Keratinocyte (primary cell): ENCODE results near the gene KIAA1755. TPM values are rescaled to one million over a fixed set of nuclear protein-coding genes. Genes with fewer than 3 reads are reported as not detected.

Source experiments
- DNase-seq: peaks from one replicate; pipeline ENCODE4 v3.0.0-alpha.2; 2011; ENCODE audit warnings: low read depth, missing footprints, low spot score
- FAIRE-seq: peaks from 2 replicates; lab custom pipeline; 2011; peaks lifted over from hg19 to GRCh38; lab: Jason Lieb, UNC
- H2AFZ ChIP-seq: 2 replicates; pipeline ENCODE4 v1.6.0; 2012; ENCODE audit warnings: low read length, control low read depth, inconsistent platforms; ENCODE audit not compliant: control insufficient read depth
- H3K27ac ChIP-seq: 2 replicates; pipeline ENCODE4 v1.5.1; 2011; ENCODE audit warnings: low read length; ENCODE audit not compliant: control insufficient read depth, insufficient read depth
- H3K27me3 ChIP-seq: 3 replicates; pipeline ENCODE4 v1.6.0; 2011; ENCODE audit warnings: low read length; ENCODE audit not compliant: control insufficient read depth, insufficient read depth; ENCODE audit errors: extremely low read depth
- H3K36me3 ChIP-seq, 2 experiments: 2 replicates in 1 of 2; 3 replicates in 1 of 2; pipeline ENCODE4 v1.5.1; 2011; ENCODE audit warnings: low read length in 2 of 2, mild to moderate bottlenecking in 1 of 2; ENCODE audit not compliant: control insufficient read depth in 2 of 2, insufficient read depth in 2 of 2; ENCODE audit errors: extremely low read depth in 1 of 2
- H3K4me1 ChIP-seq: 3 replicates; pipeline ENCODE4 v1.5.1; 2011; ENCODE audit warnings: low read length; ENCODE audit not compliant: control insufficient read depth, insufficient read depth; ENCODE audit errors: extremely low read depth
- H3K4me2 ChIP-seq: 3 replicates; pipeline ENCODE4 v1.6.0; 2011; ENCODE audit warnings: low read depth, low read length; ENCODE audit not compliant: control insufficient read depth, insufficient read depth; ENCODE audit errors: extremely low read depth
- H3K4me3 ChIP-seq, 3 experiments: fragments of 200-600 bp in 1 of 3; sonication (generic) in 1 of 3; 2 replicates in 2 of 3; 3 replicates in 1 of 3; pipeline ENCODE4 v1.5.1; 2011 to 2016; ENCODE audit warnings: low read length in 3 of 3, mild to moderate bottlenecking in 3 of 3, control low read depth in 2 of 3, inconsistent platforms in 1 of 3, low read depth in 1 of 3, mixed read lengths in 1 of 3, mixed run types in 1 of 3, moderate library complexity in 1 of 3; ENCODE audit not compliant: control insufficient read depth in 2 of 3, insufficient read depth in 2 of 3; ENCODE audit errors: extremely low read depth in 1 of 3
- H3K79me2 ChIP-seq: 2 replicates; pipeline ENCODE4 v1.6.0; 2012; ENCODE audit warnings: low read length; ENCODE audit not compliant: control insufficient read depth, insufficient read depth
- H3K9ac ChIP-seq: 3 replicates; pipeline ENCODE4 v1.6.0; 2011; ENCODE audit warnings: low read length; ENCODE audit not compliant: control insufficient read depth, insufficient read depth; ENCODE audit errors: extremely low read depth
- H3K9me1 ChIP-seq: 3 replicates; pipeline ENCODE4 v1.6.0; 2011; ENCODE audit warnings: low read length; ENCODE audit not compliant: control insufficient read depth, insufficient read depth; ENCODE audit errors: extremely low read depth
- H3K9me3 ChIP-seq: 2 replicates; pipeline ENCODE4 v1.5.1; 2012; ENCODE audit warnings: low read depth, low read length; ENCODE audit not compliant: control insufficient read depth
- H4K20me1 ChIP-seq: 3 replicates; pipeline ENCODE4 v1.6.0; 2011; ENCODE audit warnings: low read length; ENCODE audit not compliant: control insufficient read depth, insufficient read depth; ENCODE audit errors: extremely low read depth
- CTCF ChIP-seq, 3 experiments: IDR thresholded peaks in 1 of 3; conservative IDR thresholded peaks in 1 of 3; optimal IDR thresholded peaks in 1 of 3; 2 replicates in 2 of 3; 3 replicates in 1 of 3; pipeline versions ENCODE3 to v1.5.1; 2011; ENCODE audit warnings: low read length in 3 of 3, mild to moderate bottlenecking in 3 of 3, moderate library complexity in 2 of 3, control low read depth in 1 of 3, inconsistent platforms in 1 of 3; ENCODE audit not compliant: insufficient read depth in 2 of 3; ENCODE audit errors: extremely low read depth in 1 of 3
- EZH2 ChIP-seq: IDR thresholded peaks from one replicate; pipeline ENCODE4 v1.6.1; 2012; ENCODE audit warnings: inconsistent platforms, mild to moderate bottlenecking, low read length, moderate library complexity
- dilution Hi-C: fragments of 300-500 bp; cut with MboI; formaldehyde crosslinking; loops from one replicate; pipeline ENCODE4 v1.7.0; 2020; ENCODE audit warnings: low sequenced_read_pairs; ENCODE audit not compliant: extremely low pct_ligation_motif_present
- polyA plus RNA-seq, 5 experiments: library from polyadenylated mRNA; depleted of rRNA in 3 of 5; stranded (reverse) in 3 of 5; stranded (forward) in 1 of 5; unstranded in 1 of 5; fragments of >200 nt; gene quantifications; 1 replicate in 1 of 5; 2 replicates in 3 of 5; 3 replicates in 1 of 5; pipeline versions ENCODE4 v1.2.1 to v1.2.3, GENCODE V29; 2011 to 2012; ENCODE audit warnings: missing spikeins in 2 of 5, low read depth in 1 of 5, low replicate concordance in 1 of 5

KIAA1755 gene
- polyA plus RNA-seq, 1 donor (not counting 4 experiments of a cell fraction or from before 2014, with no cell fraction given), result not detected

- Histone ChIP-seq H3K79me2 (no peaks in the 10 kb centered on the region), H3K4me1 (peaks cover 18% of the 10 kb centered on the region), H3K4me2 (no peak overlapping the region), H2AFZ (no peak overlapping the region), H3K9ac (no peak overlapping the region), H4K20me1 (no peaks in the 10 kb centered on the region), H3K36me3 (no peaks in the 10 kb centered on the region), H3K9me3 (no peaks in the 10 kb centered on the region), H3K9me1 (no peaks in the 10 kb centered on the region), H3K27ac (no peak overlapping the region), H3K4me3 (no peak overlapping the region), H3K27me3 (no peaks in the 10 kb centered on the region)
- no peak for FAIRE-seq
- dilution Hi-C loops, result no loop called here
- TF ChIP-seq EZH2, result no peak
- TF ChIP-seq CTCF (optimal IDR thresholded peaks at IDR 0.05 in 1 of 3, IDR thresholded peaks at IDR 0.05 in 1 of 3, conservative IDR thresholded peaks at IDR 0.05 in 1 of 3; ENCODE audit: extremely low read depth in 1 of 3, insufficient read depth in 2 of 3, low read length in 3 of 3), result no peak
- DNase-seq, result no peak
Observed at GRCh38 chr20:38220587-38221118, 39.9 kb downstream of the KIAA1755 start.

GRCh38 chr20:38219006-38219950, 41.3 kb downstream of the KIAA1755 start:
- Histone ChIP-seq H4K20me1 (no peaks in the 10 kb centered on the region), H3K27me3 (no peaks in the 10 kb centered on the region), H3K27ac (no peak overlapping the region), H3K9ac (no peak overlapping the region), H3K9me1 (no peaks in the 10 kb centered on the region), H3K79me2 (no peaks in the 10 kb centered on the region), H3K4me2 (no peak overlapping the region), H2AFZ (no peak overlapping the region), H3K9me3 (no peaks in the 10 kb centered on the region), H3K36me3 (no peaks in the 10 kb centered on the region), H3K4me3 (no peak overlapping the region), H3K4me1 (peaks cover 18% of the 10 kb centered on the region)
- DNase-seq (no peak), FAIRE-seq (no peak)
- TF ChIP-seq CTCF (optimal IDR thresholded peaks at IDR 0.05 in 1 of 3, IDR thresholded peaks at IDR 0.05 in 1 of 3, conservative IDR thresholded peaks at IDR 0.05 in 1 of 3; ENCODE audit: extremely low read depth in 1 of 3, insufficient read depth in 2 of 3, low read length in 3 of 3), result no peak
- no peak for TF ChIP-seq EZH2
- dilution Hi-C loops, result no loop called here
